ENCODE measurements around the gene TSPAN13.

The TSPAN13 gene

GRCh38 chr7:16803881-16804673 lies 50.5 kb downstream of the TSPAN13 start:
- DNase-seq (ENCODE audit: low read depth), result no peak
- no peak overlapping the region for H3K4me3 ChIP-seq (replicated peaks; ENCODE audit: low read depth, low read length)
- TF ChIP-seq CTCF (IDR thresholded peaks at IDR 0.05; ENCODE audit: low read length, missing control alignments), result no peak

- TF ChIP-seq CTCF (IDR thresholded peaks at IDR 0.05; ENCODE audit: low read length, missing control alignments), result no peak
- no peak for DNase-seq (ENCODE audit: low read depth)
- no peak within 1 kb of the TSS for H3K4me3 ChIP-seq (replicated peaks; ENCODE audit: low read depth, low read length)
Observed at GRCh38 chr7:16804674-16805439, 51.3 kb downstream of the TSPAN13 start, which contains the start of gene AGR2. AGR2 (minus strand) TSS chr7:16804999; CDS start chr7:16801796, 3,203 bp downstream.

- DNase-seq (ENCODE audit: low read depth), result no peak
- H3K4me3 ChIP-seq (replicated peaks; ENCODE audit: low read depth, low read length), result no peak overlapping the region
- no peak for TF ChIP-seq CTCF (IDR thresholded peaks at IDR 0.05; ENCODE audit: low read length, missing control alignments)
Observed at GRCh38 chr7:16805441-16805840, 51.9 kb downstream of the TSPAN13 start.

GRCh38 chr7:16810112-16810511 lies 56.6 kb downstream of the TSPAN13 start:
- H3K4me3 ChIP-seq (replicated peaks; ENCODE audit: low read depth, low read length), result no peak overlapping the region
- no peak for TF ChIP-seq CTCF (IDR thresholded peaks at IDR 0.05; ENCODE audit: low read length, missing control alignments)
- DNase-seq (ENCODE audit: low read depth), result no peak

GRCh38 chr7:16810573-16810972 lies 57.0 kb downstream of the TSPAN13 start:
- TF ChIP-seq CTCF (IDR thresholded peaks at IDR 0.05; ENCODE audit: low read length, missing control alignments), result no peak
- no peak for DNase-seq (ENCODE audit: low read depth)

GRCh38 chr7:16811551-16811950 lies 58.0 kb downstream of the TSPAN13 start:
- TF ChIP-seq CTCF (IDR thresholded peaks at IDR 0.05; ENCODE audit: low read length, missing control alignments), result no peak
- DNase-seq (ENCODE audit: low read depth), result peak; percentile 32
- H3K4me3 ChIP-seq (replicated peaks; ENCODE audit: low read depth, low read length), result no peak overlapping the region

More at GRCh38 chr7:16810573-16810972, 57.0 kb downstream of the TSPAN13 start:
- no peak overlapping the region for H3K4me3 ChIP-seq (replicated peaks; ENCODE audit: low read depth, low read length)
